HCT116 (cell line): ENCODE data around the gene MYO7A. TPM values are rescaled to one million over a fixed set of nuclear protein-coding genes. Genes with fewer than 3 reads are reported as not detected.

Experiments used
- ATAC-seq: fragments of 200-7000 bp; cut with Tn5 transposase; 2 replicates; pipeline ENCODE4 v1.9.1; 2020; ENCODE audit warnings: mild to moderate bottlenecking, moderate library complexity
- BruUV-seq: library from RNA; stranded (reverse); fragments of 400-500 nt; replicated peaks from 2 replicates; lab custom pipeline; 2021; lab: Mats Ljungman, UMichigan
- CTCF ChIA-PET: fragments of 300-600 bp; sonication (Branson Sonifier 250); formaldehyde crosslinking; loops from one replicate; lab custom pipeline; 2021; ENCODE audit warnings: antibody characterized with exemption; lab: Charles Lee
- POLR2A ChIA-PET: fragments of 300-600, 350-600 bp; sonication (Branson Sonifier 250); formaldehyde crosslinking; loops from one replicate; lab custom pipeline; 2021; ENCODE audit warnings: antibody characterized with exemption; lab: Charles Lee
- RAD21 ChIA-PET, 2 experiments: fragments of 300-600 bp; sonication (Branson Sonifier 250); formaldehyde crosslinking; loops; one replicate each; lab custom pipeline; 2023; ENCODE audit warnings: low total read pairs in 2 of 2; ENCODE audit not compliant: uncharacterized antibody in 2 of 2, unreplicated experiment in 2 of 2, low non-redundant PET in 1 of 2; lab: Charles Lee
- DNase-seq: peaks from one replicate; pipeline ENCODE4 v3.0.0-alpha.2; 2010; ENCODE audit warnings: low read depth, low spot score
- H2AFZ ChIP-seq: fragments of 200-600 bp; shearing (Covaris generic), sonication (generic); 2 replicates; pipeline ENCODE4 v1.6.1; 2017; ENCODE audit warnings: low read depth, mixed run types, mixed read lengths, antibody characterized with exemption, low read length; ENCODE audit not compliant: poor library complexity, severe bottlenecking
- H3K27ac ChIP-seq: 2 replicates; pipeline ENCODE4 v1.5.1; 2012; ENCODE audit warnings: low read depth, low read length
- H3K27me3 ChIP-seq: fragments of 200-600 bp; sonication (generic); 2 replicates; pipeline ENCODE4 v1.6.1; 2016; ENCODE audit warnings: mixed run types, low read length, mixed read lengths; ENCODE audit not compliant: insufficient read depth
- H3K36me3 ChIP-seq, 2 experiments: fragments of 200-500 bp in 1 of 2; fragments of 200-600 bp in 1 of 2; sonication (Bioruptor generic) in 1 of 2; sonication (generic) in 1 of 2; 2 replicates each; pipeline versions ENCODE4 v1.5.1 to v1.6.1; 2014 to 2016; ENCODE audit warnings: low read length in 2 of 2, inconsistent platforms in 1 of 2, mixed read lengths in 1 of 2, mixed run types in 1 of 2; ENCODE audit not compliant: insufficient read depth in 2 of 2, control insufficient read depth in 1 of 2
- H3K4me1 ChIP-seq, 2 experiments: fragments of 200-600 bp in 1 of 2; sonication (generic) in 1 of 2; 2 replicates each; pipeline versions ENCODE4 v1.5.1 to v1.6.1; 2012 to 2017; ENCODE audit warnings: low read length in 2 of 2, inconsistent platforms in 1 of 2, mild to moderate bottlenecking in 1 of 2, mixed read lengths in 1 of 2, mixed run types in 1 of 2, moderate library complexity in 1 of 2; ENCODE audit not compliant: insufficient read depth in 2 of 2, control insufficient read depth in 1 of 2
- H3K4me2 ChIP-seq: fragments of 200-600 bp; sonication (generic); 2 replicates; pipeline ENCODE4 v1.6.1; 2017; ENCODE audit warnings: mixed run types, low read length, mixed read lengths
- H3K4me3 ChIP-seq, 2 experiments: fragments of 200-600 bp in 1 of 2; sonication (generic) in 1 of 2; replicated peaks in 1 of 2; 2 replicates each; pipeline ENCODE4 v1.5.1; 2011 to 2016; ENCODE audit warnings: low read length in 2 of 2, control low read depth in 1 of 2, low read depth in 1 of 2, mild to moderate bottlenecking in 1 of 2, mixed read lengths in 1 of 2, mixed run types in 1 of 2
- H3K79me2 ChIP-seq: fragments of 200-600 bp; sonication (generic); 2 replicates; pipeline ENCODE4 v1.6.1; 2017; ENCODE audit warnings: mild to moderate bottlenecking, mixed run types, low read length, moderate library complexity, mixed read lengths; ENCODE audit not compliant: insufficient read depth
- H3K9ac ChIP-seq: fragments of 200-600 bp; sonication (generic); 2 replicates; pipeline ENCODE4 v1.6.1; 2016; ENCODE audit warnings: low read length, mixed read lengths
- H3K9me2 ChIP-seq: fragments of 200-600 bp; sonication (generic), shearing (Covaris generic); 2 replicates; pipeline ENCODE4 v1.6.1; 2017; ENCODE audit warnings: mixed run types, mild to moderate bottlenecking, moderate library complexity; ENCODE audit not compliant: insufficient read depth
- H3K9me3 ChIP-seq, 2 experiments: fragments of 200-500 bp in 1 of 2; fragments of 200-600 bp in 1 of 2; sonication (Bioruptor generic) in 1 of 2; sonication (generic) in 1 of 2; 2 replicates each; pipeline ENCODE4 v1.6.1; 2014 to 2017; ENCODE audit warnings: low read length in 2 of 2, mixed read lengths in 2 of 2, inconsistent platforms in 1 of 2, low read depth in 1 of 2, mild to moderate bottlenecking in 1 of 2, mixed run types in 1 of 2, moderate library complexity in 1 of 2; ENCODE audit not compliant: control insufficient read depth in 1 of 2, insufficient read depth in 1 of 2
- H4K20me1 ChIP-seq: fragments of 200-600 bp; sonication (generic), shearing (Covaris generic); 2 replicates; pipeline ENCODE4 v1.6.1; 2017; ENCODE audit warnings: mixed run types, mild to moderate bottlenecking, moderate library complexity; ENCODE audit not compliant: insufficient read depth
- ATF3 ChIP-seq: IDR thresholded peaks from 2 replicates; pipeline ENCODE4 v1.6.1; 2012
- CEBPB ChIP-seq: IDR thresholded peaks from 2 replicates; pipeline ENCODE4 v1.6.1; 2012; ENCODE audit warnings: low read depth
- EGR1 ChIP-seq: IDR thresholded peaks from 2 replicates; pipeline ENCODE4 v1.6.1; 2012; ENCODE audit warnings: low read depth
- ELF1 ChIP-seq: IDR thresholded peaks from 2 replicates; pipeline ENCODE4 v1.6.1; 2012; ENCODE audit warnings: low read depth, borderline replicate concordance
- EZH2 ChIP-seq: fragments of 200-600 bp; sonication (generic); IDR thresholded peaks from 2 replicates; pipeline ENCODE4 v1.6.1; 2017; ENCODE audit warnings: antibody characterized with exemption, mixed run types
- EZH2phosphoT487 ChIP-seq: fragments of 200-600 bp; IDR thresholded peaks from 2 replicates; pipeline ENCODE4 v1.6.1; 2018; ENCODE audit warnings: antibody characterized with exemption, borderline replicate concordance
- FOSL1 ChIP-seq: IDR thresholded peaks from 2 replicates; pipeline ENCODE4 v1.6.1; 2012; ENCODE audit warnings: low read depth
- JUND ChIP-seq: IDR thresholded peaks from 2 replicates; pipeline ENCODE4 v1.6.1; 2012
- MAX ChIP-seq: IDR thresholded peaks from 2 replicates; pipeline ENCODE4 v1.6.1; 2012
- POLR2A ChIP-seq: IDR thresholded peaks from 2 replicates; pipeline ENCODE4 v1.7.0; 2011; ENCODE audit warnings: borderline replicate concordance; ENCODE audit not compliant: insufficient read depth, insufficient read length; ENCODE audit errors: extremely low read depth
- POLR2AphosphoS5 ChIP-seq: IDR thresholded peaks from 2 replicates; pipeline ENCODE4 v1.6.1; 2011; ENCODE audit warnings: mild to moderate bottlenecking, low read depth, low read length, moderate library complexity
- RAD21 ChIP-seq: IDR thresholded peaks from 2 replicates; pipeline ENCODE4 v1.6.1; 2012; ENCODE audit warnings: low read depth, mild to moderate bottlenecking
- REST ChIP-seq: IDR thresholded peaks from 2 replicates; pipeline ENCODE4 v1.6.1; 2012; ENCODE audit warnings: low read depth
- SIN3A ChIP-seq: IDR thresholded peaks from 2 replicates; pipeline ENCODE4 v1.6.1; 2012; ENCODE audit warnings: low read depth
- SP1 ChIP-seq: IDR thresholded peaks from 2 replicates; pipeline ENCODE4 v1.6.1; 2012; ENCODE audit warnings: low read depth
- TCF7L2 ChIP-seq: IDR thresholded peaks from 2 replicates; pipeline ENCODE4 v1.7.0; 2011; ENCODE audit warnings: borderline replicate concordance, inconsistent platforms; ENCODE audit not compliant: insufficient read depth, insufficient read length; ENCODE audit errors: extremely low read depth
- YY1 ChIP-seq: IDR thresholded peaks from 2 replicates; pipeline ENCODE4 v1.6.1; 2011; ENCODE audit warnings: low read length, low read depth, moderate library complexity, mild to moderate bottlenecking; ENCODE audit not compliant: insufficient replicate concordance; ENCODE audit errors: extremely low read depth
- ZBTB33 ChIP-seq: IDR thresholded peaks from 2 replicates; pipeline ENCODE4 v1.6.1; 2011; ENCODE audit warnings: mild to moderate bottlenecking, low read length, moderate library complexity; ENCODE audit not compliant: insufficient replicate concordance; ENCODE audit errors: extremely low read depth
- ZFX ChIP-seq: fragments of 450-650 bp; IDR thresholded peaks from 2 replicates; pipeline ENCODE4 v1.6.1; 2017
- ZNF274 ChIP-seq: fragments of 200-500 bp; sonication (Bioruptor generic); IDR thresholded peaks from 2 replicates; pipeline ENCODE4 v1.6.1; 2014; ENCODE audit warnings: mild to moderate bottlenecking, low read depth, low read length, inconsistent platforms
- intact Hi-C: fragments of 100-400 bp; cut with micrococcal nuclease; formaldehyde crosslinking; loops from 2 replicates; pipeline ENCODE4 v1.10.0; 2022
- total RNA-seq: library from RNA; stranded (reverse); gene quantifications from one replicate; pipeline ENCODE4 v1.2.1, GENCODE V29; 2021; ENCODE audit not compliant: unreplicated experiment

Gene MYO7A
- total RNA-seq, 1 experiment from 2014 or later = 1.8 TPM

- Histone ChIP-seq H3K27ac (no peak overlapping the region), H3K36me3 (no peaks in the 10 kb centered on the region), H3K4me2 (no peak overlapping the region), H3K79me2 (no peaks in the 10 kb centered on the region), H3K4me1 (no peaks in the 10 kb centered on the region), H2AFZ (no peak overlapping the region), H3K9me2 (no peaks in the 10 kb centered on the region), H3K9me3 (no peaks in the 10 kb centered on the region), H3K9ac (no peak overlapping the region), H3K4me3 (no peak overlapping the region), H3K27me3 (no peaks in the 10 kb centered on the region), H4K20me1 (no peaks in the 10 kb centered on the region)
- RAD21 ChIA-PET = no interaction called here
- no TSS peak for BruUV-seq
- POLR2A ChIA-PET = no interaction called here
- CTCF ChIA-PET = no interaction called here
- TF ChIP-seq MAX = no peak
- no peak for TF ChIP-seq ELF1
- no peak for TF ChIP-seq POLR2A
- TF ChIP-seq SIN3A = no peak
- TF ChIP-seq EZH2phosphoT487 = no peak
- no peak for TF ChIP-seq YY1
- TF ChIP-seq ZFX = no peak
- TF ChIP-seq SP1 = no peak
- TF ChIP-seq EGR1 = no peak
- TF ChIP-seq ATF3 = no peak
- no peak for TF ChIP-seq JUND
- no peak for TF ChIP-seq RAD21
- no peak for TF ChIP-seq EZH2
- no peak for TF ChIP-seq ZNF274
- TF ChIP-seq FOSL1 = no peak
- no peak for TF ChIP-seq CEBPB
- TF ChIP-seq TCF7L2 = no peak
- no peak for TF ChIP-seq REST
- TF ChIP-seq ZBTB33 = no peak
- no peak for TF ChIP-seq POLR2AphosphoS5
- intact Hi-C loops = no loop called here
- DNase-seq = no peak
- ATAC-seq = no peak
Measured at GRCh38 chr11:77208535-77208934, 80.5 kb downstream of the MYO7A start.
